ENCODE results near the gene KERA. TPM values are rescaled to one million over a fixed set of nuclear protein-coding genes. Genes with fewer than 3 reads are reported as not detected.
A peak's percentile ranks its signal among the peaks of the same experiment; 100 is the strongest.

The KERA gene
- total and polyA plus RNA-seq, 9 of the 15 experiments (the other 6 are each of a cell fraction or from before 2014, with no cell fraction given), result not detected

DNA sequence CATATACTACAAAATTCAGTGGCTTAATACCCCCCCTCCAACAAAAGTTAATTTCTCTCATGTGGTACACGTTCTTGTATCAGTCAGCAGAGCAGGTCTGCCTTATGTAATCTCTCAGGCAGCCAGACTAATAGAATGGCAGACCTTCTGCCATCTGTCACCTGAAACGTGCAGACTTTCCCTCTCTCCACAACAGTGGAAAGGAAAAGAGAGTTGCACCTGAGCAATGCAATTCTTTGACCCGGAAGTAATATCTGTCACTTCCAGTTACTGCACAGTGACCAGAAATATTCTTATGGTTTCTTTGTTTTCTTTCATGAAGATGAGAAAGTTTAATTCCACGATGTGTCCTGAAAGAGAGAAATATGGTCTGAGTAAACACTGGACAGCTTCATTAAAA, 14.4 kb downstream of the KERA start:
- ChIA-PET POLR2A (no interaction called here), CTCF (ENCODE audit: low intra/inter-chr PET ratio) (no interaction called here)
- Histone ChIP-seq H2AFZ (ENCODE audit: low read depth, low read length) (no peak overlapping the region), H3K4me2 (ENCODE audit: insufficient read depth, low read length) (no peak overlapping the region), H3K27me3 (ENCODE audit: control insufficient read depth in 2 of 2, insufficient read depth in 2 of 2, low read length in 2 of 2) (no peaks in the 10 kb centered on the region), H3K27ac (ENCODE audit: extremely low read depth, low read depth, low read length) (no peak overlapping the region), H3K36me3 (ENCODE audit: control insufficient read depth, insufficient read depth, low read length) (no peaks in the 10 kb centered on the region), H3K9me1 (ENCODE audit: control insufficient read depth, insufficient read depth, low read length) (no peaks in the 10 kb centered on the region), H4K20me1 (replicated peaks; ENCODE audit: control insufficient read depth, insufficient read depth, low read length) (no peaks in the 10 kb centered on the region), H3K9ac (ENCODE audit: insufficient read depth in 1 of 2, low read depth in 2 of 2, low read length in 2 of 2) (no peak overlapping the region), H3K4me3 (no peak overlapping the region), H3K4me1 (replicated peaks in 1 of 2; ENCODE audit: control insufficient read depth in 2 of 2, insufficient read depth in 2 of 2, low read length in 2 of 2) (no peaks in the 10 kb centered on the region), H3K9me3 (replicated peaks; ENCODE audit: control insufficient read depth, insufficient read depth, low read depth, low read length) (no peaks in the 10 kb centered on the region), H3K79me2 (ENCODE audit: control insufficient read depth, insufficient read depth, low read length) (no peaks in the 10 kb centered on the region)
- FAIRE-seq (no peak), ATAC-seq (no peak), DNase-seq (ENCODE audit: extremely low read depth in 1 of 4, low spot score in 3 of 4) (no peak)
- no TSS peak for BruUV-seq (replicated peaks)
- in situ Hi-C loops (cut with MboI) (no loop called here), intact Hi-C loops (cut with micrococcal nuclease) (no loop called here)
- WGBS (ENCODE audit: insufficient coverage, low coverage, missing lambda C conversion rate), result 0% methylated on average over 4 of the region's 4 CpGs
- TF ChIP-seq NCOR1 (IDR thresholded peaks at IDR 0.05) (no peak), NR2C1 (IDR thresholded peaks at IDR 0.05) (peak; percentile 53), NR2C1 (tag; IDR thresholded peaks at IDR 0.05) (peak; percentile 62), YY1 (IDR thresholded peaks at IDR 0.05; ENCODE audit: borderline replicate concordance in 1 of 3, control insufficient read depth in 1 of 3, extremely low read depth in 1 of 3, insufficient read depth in 3 of 3, insufficient read length in 1 of 3, insufficient replicate concordance in 2 of 3, low read depth in 1 of 3, low read length in 2 of 3) (no peak), GATAD2A (IDR thresholded peaks at IDR 0.05) (no peak), NRF1 (conservative IDR thresholded peaks at IDR 0.05 in 1 of 2, IDR thresholded peaks at IDR 0.05 in 1 of 2) (no peak), FOXA1 (IDR thresholded peaks at IDR 0.05; ENCODE audit: borderline replicate concordance) (no peak), SMAD2 (IDR thresholded peaks at IDR 0.05; ENCODE audit: low read depth, low read length) (no peak), TARDBP (IDR thresholded peaks at IDR 0.05) (no peak), L3MBTL2 (IDR thresholded peaks at IDR 0.05) (no peak), RHOXF2B (CRISPR knock-in tag; conservative IDR thresholded peaks at IDR 0.05) (no peak), ZNF764 (CRISPR knock-in tag; IDR thresholded peaks at IDR 0.05; ENCODE audit: low read depth) (no peak), GABPA (tag; conservative IDR thresholded peaks at IDR 0.05; ENCODE audit: low read depth) (0 out of 2 replicates have a peak, but pooled peaks have one; percentile 20)
- TF ChIP-seq, protein P1, sequence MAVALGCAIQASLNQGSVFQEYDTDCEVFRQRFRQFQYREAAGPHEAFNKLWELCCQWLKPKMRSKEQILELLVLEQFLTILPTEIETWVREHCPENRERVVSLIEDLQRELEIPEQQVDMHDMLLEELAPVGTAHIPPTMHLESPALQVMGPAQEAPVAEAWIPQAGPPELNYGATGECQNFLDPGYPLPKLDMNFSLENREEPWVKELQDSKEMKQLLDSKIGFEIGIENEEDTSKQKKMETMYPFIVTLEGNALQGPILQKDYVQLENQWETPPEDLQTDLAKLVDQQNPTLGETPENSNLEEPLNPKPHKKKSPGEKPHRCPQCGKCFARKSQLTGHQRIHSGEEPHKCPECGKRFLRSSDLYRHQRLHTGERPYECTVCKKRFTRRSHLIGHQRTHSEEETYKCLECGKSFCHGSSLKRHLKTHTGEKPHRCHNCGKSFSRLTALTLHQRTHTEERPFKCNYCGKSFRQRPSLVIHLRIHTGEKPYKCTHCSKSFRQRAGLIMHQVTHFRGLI (CRISPR knock-in tag; IDR thresholded peaks at IDR 0.05), result no peak
- TF ChIP-seq, protein P2, sequence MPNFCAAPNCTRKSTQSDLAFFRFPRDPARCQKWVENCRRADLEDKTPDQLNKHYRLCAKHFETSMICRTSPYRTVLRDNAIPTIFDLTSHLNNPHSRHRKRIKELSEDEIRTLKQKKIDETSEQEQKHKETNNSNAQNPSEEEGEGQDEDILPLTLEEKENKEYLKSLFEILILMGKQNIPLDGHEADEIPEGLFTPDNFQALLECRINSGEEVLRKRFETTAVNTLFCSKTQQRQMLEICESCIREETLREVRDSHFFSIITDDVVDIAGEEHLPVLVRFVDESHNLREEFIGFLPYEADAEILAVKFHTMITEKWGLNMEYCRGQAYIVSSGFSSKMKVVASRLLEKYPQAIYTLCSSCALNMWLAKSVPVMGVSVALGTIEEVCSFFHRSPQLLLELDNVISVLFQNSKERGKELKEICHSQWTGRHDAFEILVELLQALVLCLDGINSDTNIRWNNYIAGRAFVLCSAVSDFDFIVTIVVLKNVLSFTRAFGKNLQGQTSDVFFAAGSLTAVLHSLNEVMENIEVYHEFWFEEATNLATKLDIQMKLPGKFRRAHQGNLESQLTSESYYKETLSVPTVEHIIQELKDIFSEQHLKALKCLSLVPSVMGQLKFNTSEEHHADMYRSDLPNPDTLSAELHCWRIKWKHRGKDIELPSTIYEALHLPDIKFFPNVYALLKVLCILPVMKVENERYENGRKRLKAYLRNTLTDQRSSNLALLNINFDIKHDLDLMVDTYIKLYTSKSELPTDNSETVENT (CRISPR knock-in tag; IDR thresholded peaks at IDR 0.05), result no peak
- TF ChIP-seq, protein P3, sequence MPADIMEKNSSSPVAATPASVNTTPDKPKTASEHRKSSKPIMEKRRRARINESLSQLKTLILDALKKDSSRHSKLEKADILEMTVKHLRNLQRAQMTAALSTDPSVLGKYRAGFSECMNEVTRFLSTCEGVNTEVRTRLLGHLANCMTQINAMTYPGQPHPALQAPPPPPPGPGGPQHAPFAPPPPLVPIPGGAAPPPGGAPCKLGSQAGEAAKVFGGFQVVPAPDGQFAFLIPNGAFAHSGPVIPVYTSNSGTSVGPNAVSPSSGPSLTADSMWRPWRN (IDR thresholded peaks at IDR 0.05; ENCODE audit: low read depth), result no peak
- TF ChIP-seq, protein P4, sequence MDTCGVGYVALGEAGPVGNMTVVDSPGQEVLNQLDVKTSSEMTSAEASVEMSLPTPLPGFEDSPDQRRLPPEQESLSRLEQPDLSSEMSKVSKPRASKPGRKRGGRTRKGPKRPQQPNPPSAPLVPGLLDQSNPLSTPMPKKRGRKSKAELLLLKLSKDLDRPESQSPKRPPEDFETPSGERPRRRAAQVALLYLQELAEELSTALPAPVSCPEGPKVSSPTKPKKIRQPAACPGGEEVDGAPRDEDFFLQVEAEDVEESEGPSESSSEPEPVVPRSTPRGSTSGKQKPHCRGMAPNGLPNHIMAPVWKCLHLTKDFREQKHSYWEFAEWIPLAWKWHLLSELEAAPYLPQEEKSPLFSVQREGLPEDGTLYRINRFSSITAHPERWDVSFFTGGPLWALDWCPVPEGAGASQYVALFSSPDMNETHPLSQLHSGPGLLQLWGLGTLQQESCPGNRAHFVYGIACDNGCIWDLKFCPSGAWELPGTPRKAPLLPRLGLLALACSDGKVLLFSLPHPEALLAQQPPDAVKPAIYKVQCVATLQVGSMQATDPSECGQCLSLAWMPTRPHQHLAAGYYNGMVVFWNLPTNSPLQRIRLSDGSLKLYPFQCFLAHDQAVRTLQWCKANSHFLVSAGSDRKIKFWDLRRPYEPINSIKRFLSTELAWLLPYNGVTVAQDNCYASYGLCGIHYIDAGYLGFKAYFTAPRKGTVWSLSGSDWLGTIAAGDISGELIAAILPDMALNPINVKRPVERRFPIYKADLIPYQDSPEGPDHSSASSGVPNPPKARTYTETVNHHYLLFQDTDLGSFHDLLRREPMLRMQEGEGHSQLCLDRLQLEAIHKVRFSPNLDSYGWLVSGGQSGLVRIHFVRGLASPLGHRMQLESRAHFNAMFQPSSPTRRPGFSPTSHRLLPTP (IDR thresholded peaks at IDR 0.05; ENCODE audit: borderline replicate concordance, extremely low read depth, insufficient read length), result no peak
